ENCODE data around the gene INA.

INA gene

DNA sequence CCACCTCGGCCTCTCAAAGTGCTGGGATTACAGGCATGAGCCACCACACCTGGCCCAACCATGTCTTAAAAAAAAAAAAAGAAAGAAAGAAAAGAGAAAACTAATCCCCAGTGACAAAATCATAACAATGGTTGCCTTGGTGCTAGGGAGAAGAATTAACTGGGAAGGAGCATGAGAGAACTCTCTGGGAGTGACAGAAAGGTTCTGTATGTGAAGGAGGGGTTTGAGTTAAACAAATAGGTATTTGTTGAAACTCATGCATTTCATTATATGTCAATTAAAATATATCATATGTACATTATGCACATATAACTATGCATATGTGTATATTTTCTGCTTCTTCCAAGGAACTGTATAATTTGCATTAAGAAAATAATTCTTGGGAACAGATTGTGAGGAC lies 33.3 kb downstream of the INA start:
- Histone ChIP-seq H3K9ac (ENCODE audit: low read length) (no peak overlapping the region), H3K18ac (ENCODE audit: low read length) (no peak overlapping the region), H3K79me1 (ENCODE audit: low read length) (no peaks in the 10 kb centered on the region), H3K4ac (ENCODE audit: low read depth, low read length) (no peak overlapping the region), H3K27ac (ENCODE audit: low read depth, low read length) (no peak overlapping the region), H3K79me2 (ENCODE audit: control insufficient read depth, insufficient read depth, low read length) (no peaks in the 10 kb centered on the region), H3K23ac (ENCODE audit: low read length) (no peak overlapping the region), H2AK5ac (ENCODE audit: low read length) (no peak overlapping the region), H3K27me3 (ENCODE audit: insufficient read depth, low read length, poor library complexity) (no peaks in the 10 kb centered on the region), H3K4me1 (ENCODE audit: control insufficient read depth, low read depth, low read length) (no peaks in the 10 kb centered on the region), H4K5ac (ENCODE audit: low read length) (no peak overlapping the region), H3K56ac (ENCODE audit: low read length) (no peak overlapping the region), H3K4me2 (ENCODE audit: low read length) (no peak overlapping the region), H4K8ac (ENCODE audit: low read depth, low read length) (no peak overlapping the region), H3K4me3 (ENCODE audit: low read length) (no peak overlapping the region), H2BK5ac (ENCODE audit: low read length) (no peak overlapping the region), H2BK120ac (ENCODE audit: low read depth, low read length) (no peak overlapping the region), H3K36me3 (ENCODE audit: control insufficient read depth, insufficient read depth, low read length) (peaks cover 2% of the 10 kb centered on the region), H2BK15ac (replicated peaks; ENCODE audit: low read depth) (no peak overlapping the region)
- no peak for DNase-seq
- no CpG with 5 or more reads among the region's 1 CpG for WGBS (ENCODE audit: extremely low coverage, insufficient coverage, low lambda C conversion rate)

GRCh38 chr10:103316087-103316486 lies 39.1 kb downstream of the INA start:
- Histone ChIP-seq H3K4me1 (ENCODE audit: control insufficient read depth, low read depth, low read length) (no peaks in the 10 kb centered on the region), H3K79me2 (ENCODE audit: control insufficient read depth, insufficient read depth, low read length) (no peaks in the 10 kb centered on the region), H3K36me3 (ENCODE audit: control insufficient read depth, insufficient read depth, low read length) (no peaks in the 10 kb centered on the region)

DNA sequence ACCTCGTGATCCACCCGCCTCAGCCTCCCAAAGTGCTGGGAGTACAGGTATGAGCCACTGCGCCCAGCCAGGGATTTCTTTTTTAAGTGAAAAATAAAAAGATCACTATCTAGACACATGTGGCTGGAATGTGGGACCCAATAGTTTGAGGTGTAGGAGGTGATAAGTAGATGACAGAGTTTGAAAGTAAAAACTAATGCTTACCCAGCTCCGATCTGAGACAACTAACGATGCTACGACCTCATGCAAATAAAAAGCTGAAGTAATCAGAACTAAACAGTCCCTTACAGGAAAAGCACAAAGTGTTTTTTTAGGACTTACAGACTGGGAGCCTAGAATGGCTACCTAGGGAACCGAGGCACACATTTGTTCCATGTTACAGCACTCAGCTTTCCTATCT lies 51.0 kb downstream of the INA start:
- H3K9ac ChIP-seq (ENCODE audit: low read length): no peak overlapping the region
- H4K8ac ChIP-seq (ENCODE audit: low read depth, low read length): no peak overlapping the region
- no peak overlapping the region for H2BK120ac ChIP-seq (ENCODE audit: low read depth, low read length)
- H2AK5ac ChIP-seq (ENCODE audit: low read length): no peak overlapping the region
- no peaks in the 10 kb centered on the region for H3K4me1 ChIP-seq (ENCODE audit: control insufficient read depth, low read depth, low read length)
- no peaks in the 10 kb centered on the region for H3K27me3 ChIP-seq (ENCODE audit: insufficient read depth, low read length, poor library complexity)
- no CpG with 5 or more reads among the region's 7 CpGs for WGBS (ENCODE audit: extremely low coverage, insufficient coverage, low lambda C conversion rate)
- no peak overlapping the region for H3K23ac ChIP-seq (ENCODE audit: low read length)
- H3K18ac ChIP-seq (ENCODE audit: low read length): no peak overlapping the region
- H3K56ac ChIP-seq (ENCODE audit: low read length): no peak overlapping the region
- no peak overlapping the region for H2BK5ac ChIP-seq (ENCODE audit: low read length)
- no peak overlapping the region for H3K4ac ChIP-seq (ENCODE audit: low read depth, low read length)
- no peak overlapping the region for H3K27ac ChIP-seq (ENCODE audit: low read depth, low read length)
- H3K79me1 ChIP-seq (ENCODE audit: low read length): no peaks in the 10 kb centered on the region
- no peak overlapping the region for H3K4me2 ChIP-seq (ENCODE audit: low read length)
- H3K4me3 ChIP-seq (ENCODE audit: low read length): no peak overlapping the region
- H2BK15ac ChIP-seq (replicated peaks; ENCODE audit: low read depth): no peak overlapping the region
- no peak overlapping the region for H4K5ac ChIP-seq (ENCODE audit: low read length)
- DNase-seq: no peak
- no peaks in the 10 kb centered on the region for H3K36me3 ChIP-seq (ENCODE audit: control insufficient read depth, insufficient read depth, low read length)
- H3K79me2 ChIP-seq (ENCODE audit: control insufficient read depth, insufficient read depth, low read length): no peaks in the 10 kb centered on the region

More at GRCh38 chr10:103316087-103316486, 39.1 kb downstream of the INA start:
- Histone ChIP-seq H2AK5ac (ENCODE audit: low read length) (no peak overlapping the region), H3K4me3 (ENCODE audit: low read length) (no peak overlapping the region), H3K56ac (ENCODE audit: low read length) (no peak overlapping the region), H2BK5ac (ENCODE audit: low read length) (no peak overlapping the region), H3K79me1 (ENCODE audit: low read length) (no peaks in the 10 kb centered on the region), H3K27ac (ENCODE audit: low read depth, low read length) (no peak overlapping the region), H4K5ac (ENCODE audit: low read length) (no peak overlapping the region), H3K18ac (ENCODE audit: low read length) (no peak overlapping the region), H2BK120ac (ENCODE audit: low read depth, low read length) (no peak overlapping the region), H2BK15ac (replicated peaks; ENCODE audit: low read depth) (no peak overlapping the region), H3K4me2 (ENCODE audit: low read length) (no peak overlapping the region), H3K23ac (ENCODE audit: low read length) (no peak overlapping the region), H3K4ac (ENCODE audit: low read depth, low read length) (no peak overlapping the region), H4K8ac (ENCODE audit: low read depth, low read length) (no peak overlapping the region), H3K9ac (ENCODE audit: low read length) (no peak overlapping the region), H3K27me3 (ENCODE audit: insufficient read depth, low read length, poor library complexity) (no peaks in the 10 kb centered on the region)
- DNase-seq: no peak

DNA sequence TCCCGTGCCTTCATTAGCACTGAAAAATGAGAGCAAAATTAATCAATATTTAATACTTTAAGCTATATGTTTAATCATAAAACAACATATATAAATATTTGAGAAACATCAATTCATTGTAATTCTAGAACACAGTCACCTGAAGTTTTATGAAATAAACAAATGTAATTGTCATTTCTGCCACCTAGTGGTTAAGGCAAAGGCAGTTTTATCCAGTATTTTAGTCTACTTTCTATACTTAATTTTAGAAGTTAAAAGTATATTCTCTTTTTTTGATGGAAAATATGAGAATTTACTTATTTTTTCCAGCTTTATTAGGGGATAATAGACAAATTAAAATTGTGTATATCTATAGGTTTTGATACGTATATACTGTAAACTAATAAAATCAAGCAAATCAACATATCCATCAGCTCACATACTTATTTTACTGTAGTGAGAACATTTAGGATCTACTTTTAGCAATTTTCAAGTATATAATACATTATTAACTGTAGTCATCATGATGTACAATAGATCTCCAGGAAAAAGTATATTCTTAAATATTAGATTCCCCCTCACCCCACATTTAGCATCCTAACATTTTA lies 57.1 kb downstream of the INA start:
- H3K36me3 ChIP-seq (ENCODE audit: control insufficient read depth, insufficient read depth, low read length): no peaks in the 10 kb centered on the region
- no peak overlapping the region for H2AK5ac ChIP-seq (ENCODE audit: low read length)
- H2BK15ac ChIP-seq (replicated peaks; ENCODE audit: low read depth): no peak overlapping the region
- H3K18ac ChIP-seq (ENCODE audit: low read length): no peak overlapping the region
- H3K4me3 ChIP-seq (ENCODE audit: low read length): no peak overlapping the region
- WGBS (ENCODE audit: extremely low coverage, insufficient coverage, low lambda C conversion rate): no CpG with 5 or more reads among the region's 2 CpGs
- no peak overlapping the region for H2BK5ac ChIP-seq (ENCODE audit: low read length)
- no peaks in the 10 kb centered on the region for H3K79me2 ChIP-seq (ENCODE audit: control insufficient read depth, insufficient read depth, low read length)
- no peak overlapping the region for H4K8ac ChIP-seq (ENCODE audit: low read depth, low read length)
- H3K4me1 ChIP-seq (ENCODE audit: control insufficient read depth, low read depth, low read length): no peaks in the 10 kb centered on the region
- no peak overlapping the region for H2BK120ac ChIP-seq (ENCODE audit: low read depth, low read length)
- no peak overlapping the region for H3K56ac ChIP-seq (ENCODE audit: low read length)
- H3K4ac ChIP-seq (ENCODE audit: low read depth, low read length): no peak overlapping the region
- peak; percentile 6 for DNase-seq
- no peak overlapping the region for H3K27ac ChIP-seq (ENCODE audit: low read depth, low read length)
- no peak overlapping the region for H3K4me2 ChIP-seq (ENCODE audit: low read length)
- no peak overlapping the region for H3K9ac ChIP-seq (ENCODE audit: low read length)
- no peaks in the 10 kb centered on the region for H3K79me1 ChIP-seq (ENCODE audit: low read length)
- H3K27me3 ChIP-seq (ENCODE audit: insufficient read depth, low read length, poor library complexity): no peaks in the 10 kb centered on the region
- no peak overlapping the region for H3K23ac ChIP-seq (ENCODE audit: low read length)
- no peak overlapping the region for H4K5ac ChIP-seq (ENCODE audit: low read length)

DNA sequence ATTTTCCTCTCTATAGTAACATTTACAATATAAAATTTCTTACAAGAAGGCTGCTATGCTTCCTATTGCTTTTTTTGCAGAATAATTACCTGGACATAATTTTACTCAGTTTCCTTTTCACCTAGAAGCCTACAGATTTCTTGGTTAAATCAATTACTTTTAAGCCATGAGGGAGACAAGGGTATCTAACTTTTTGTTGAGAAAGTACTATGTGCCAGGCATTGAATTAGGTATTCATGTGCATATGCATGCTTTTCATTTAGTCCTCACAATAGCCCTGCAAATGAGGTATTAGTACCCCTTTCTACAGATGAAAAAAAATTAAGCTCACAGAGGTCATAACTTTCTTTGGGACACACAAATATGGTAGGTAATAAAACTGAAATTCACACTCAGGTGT lies 57.6 kb downstream of the INA start:
- Histone ChIP-seq H2BK5ac (ENCODE audit: low read length) (no peak overlapping the region), H4K8ac (ENCODE audit: low read depth, low read length) (no peak overlapping the region), H3K4ac (ENCODE audit: low read depth, low read length) (no peak overlapping the region), H2AK5ac (ENCODE audit: low read length) (no peak overlapping the region), H3K23ac (ENCODE audit: low read length) (no peak overlapping the region), H3K79me1 (ENCODE audit: low read length) (no peaks in the 10 kb centered on the region), H3K36me3 (ENCODE audit: control insufficient read depth, insufficient read depth, low read length) (no peaks in the 10 kb centered on the region), H3K27me3 (ENCODE audit: insufficient read depth, low read length, poor library complexity) (no peaks in the 10 kb centered on the region), H2BK15ac (replicated peaks; ENCODE audit: low read depth) (no peak overlapping the region), H3K9ac (ENCODE audit: low read length) (no peak overlapping the region), H2BK120ac (ENCODE audit: low read depth, low read length) (no peak overlapping the region), H3K18ac (ENCODE audit: low read length) (no peak overlapping the region), H3K56ac (ENCODE audit: low read length) (no peak overlapping the region), H4K5ac (ENCODE audit: low read length) (no peak overlapping the region), H3K27ac (ENCODE audit: low read depth, low read length) (no peak overlapping the region), H3K79me2 (ENCODE audit: control insufficient read depth, insufficient read depth, low read length) (no peaks in the 10 kb centered on the region), H3K4me3 (ENCODE audit: low read length) (no peak overlapping the region), H3K4me1 (ENCODE audit: control insufficient read depth, low read depth, low read length) (no peaks in the 10 kb centered on the region), H3K4me2 (ENCODE audit: low read length) (no peak overlapping the region)
- no peak for DNase-seq

- H3K4me2 ChIP-seq (ENCODE audit: low read length): no peak overlapping the region
- no peak overlapping the region for H2BK15ac ChIP-seq (replicated peaks; ENCODE audit: low read depth)
- no peaks in the 10 kb centered on the region for H3K36me3 ChIP-seq (ENCODE audit: control insufficient read depth, insufficient read depth, low read length)
- H3K9ac ChIP-seq (ENCODE audit: low read length): no peak overlapping the region
- H3K4me3 ChIP-seq (ENCODE audit: low read length): no peak overlapping the region
- no peak overlapping the region for H4K8ac ChIP-seq (ENCODE audit: low read depth, low read length)
- no peak overlapping the region for H3K18ac ChIP-seq (ENCODE audit: low read length)
- DNase-seq: no peak
- H3K4ac ChIP-seq (ENCODE audit: low read depth, low read length): no peak overlapping the region
- H3K23ac ChIP-seq (ENCODE audit: low read length): no peak overlapping the region
- H3K56ac ChIP-seq (ENCODE audit: low read length): no peak overlapping the region
- no peak overlapping the region for H2BK120ac ChIP-seq (ENCODE audit: low read depth, low read length)
- no peak overlapping the region for H2AK5ac ChIP-seq (ENCODE audit: low read length)
- no peak overlapping the region for H2BK5ac ChIP-seq (ENCODE audit: low read length)
- no CpG with 5 or more reads among the region's 4 CpGs for WGBS (ENCODE audit: extremely low coverage, insufficient coverage, low lambda C conversion rate)
- H3K4me1 ChIP-seq (ENCODE audit: control insufficient read depth, low read depth, low read length): no peaks in the 10 kb centered on the region
- H3K79me1 ChIP-seq (ENCODE audit: low read length): no peaks in the 10 kb centered on the region
- no peak overlapping the region for H4K5ac ChIP-seq (ENCODE audit: low read length)
- no peak overlapping the region for H3K27ac ChIP-seq (ENCODE audit: low read depth, low read length)
- no peaks in the 10 kb centered on the region for H3K27me3 ChIP-seq (ENCODE audit: insufficient read depth, low read length, poor library complexity)
- no peaks in the 10 kb centered on the region for H3K79me2 ChIP-seq (ENCODE audit: control insufficient read depth, insufficient read depth, low read length)
Observed at GRCh38 chr10:103336370-103336769, 59.4 kb downstream of the INA start.
